ENCODE measurements around the gene PLPP6. TPM values are rescaled to one million over a fixed set of nuclear protein-coding genes. Genes with fewer than 3 reads are reported as not detected.

The PLPP6 gene
- total and polyA plus RNA-seq, 5 experiments from 2014 or later = 4.9 to 23.6 (median 6.1) TPM

DNA sequence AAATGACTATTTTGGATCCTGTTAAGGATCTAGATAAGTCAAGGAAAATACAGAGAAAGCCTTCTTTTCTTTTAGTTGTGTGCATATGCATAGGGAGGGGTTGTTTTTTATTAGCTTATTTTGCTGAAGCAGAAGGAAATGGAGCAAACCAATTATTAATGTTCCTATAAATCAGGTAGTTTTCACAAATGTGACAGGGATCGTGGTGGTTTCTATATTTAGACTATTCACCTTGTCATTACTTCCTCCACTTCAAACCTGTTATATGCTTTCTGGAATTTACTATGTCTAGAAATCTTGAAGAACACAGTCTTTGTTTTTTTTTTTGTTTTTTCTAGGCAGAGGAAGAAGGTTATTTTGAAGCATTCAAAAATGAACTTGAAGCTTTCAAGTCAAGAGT, 39.4 kb downstream of the PLPP6 start:
- Mint-ChIP-seq H3K27ac (peak overlapping the region in 7 of 10 donors; percentile 0 to 82 (median 36)), H3K27me3 (no peaks in the 10 kb centered on the region), H3K36me3 (peaks cover 0 to 84% (median 13%) of the 10 kb centered on the region in 3 donors), H3K4me3 (no peak overlapping the region), H3K9me3 (no peaks in the 10 kb centered on the region), H3K4me1 (peaks cover 7 to 22% (median 9%) of the 10 kb centered on the region in 4 donors)
- ATAC-seq = no peak
- DNase-seq = no peak
- POLR2A ChIA-PET = interaction anchor here (0.7 kb wide), 1 partner anchor 14 kb away, joined by 3 read pairs; no protein-coding TSS in a partner anchor

- ATAC-seq = no peak
- H3K36me3 Mint-ChIP-seq = peaks cover 0 to 81% (median 13%) of the 10 kb centered on the region in 3 donors
- no peaks in the 10 kb centered on the region for H3K9me3 Mint-ChIP-seq
- DNase-seq = no peak
- no peaks in the 10 kb centered on the region for H3K27me3 Mint-ChIP-seq
- no peak overlapping the region for H3K4me3 Mint-ChIP-seq
- POLR2A ChIA-PET = no interaction called here
- peaks cover 7 to 20% (median 10%) of the 10 kb centered on the region in 4 donors for H3K4me1 Mint-ChIP-seq
- H3K27ac Mint-ChIP-seq = peak overlapping the region in 3 of 10 donors; percentile 30 to 61 (median 60)
Measured at GRCh38 chr9:4704129-4704528, 42.0 kb downstream of the PLPP6 start.

DNA sequence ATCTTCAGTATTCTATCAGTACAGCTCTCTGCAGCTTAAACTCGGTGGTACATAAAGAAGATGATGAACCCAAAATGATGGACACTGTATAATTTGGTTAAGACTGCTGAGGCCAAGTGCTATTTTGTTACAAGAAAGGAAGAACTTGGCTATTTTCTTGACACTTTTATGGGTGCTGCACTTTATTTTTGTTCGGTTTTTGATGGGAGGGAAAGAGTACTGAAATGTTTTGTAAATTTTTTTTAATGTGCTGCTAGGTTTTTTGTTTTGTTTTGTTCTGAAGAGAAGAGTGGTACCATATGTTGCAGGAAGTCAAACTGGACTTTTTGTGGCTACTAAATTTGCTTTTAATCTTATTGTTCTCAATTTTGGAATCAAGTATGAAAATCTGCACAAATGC, 43.9 kb downstream of the PLPP6 start:
- no peak for ATAC-seq
- H3K27ac Mint-ChIP-seq = peak overlapping the region; percentile 7 to 84 (median 56)
- H3K36me3 Mint-ChIP-seq = peaks cover 0 to 84% (median 12%) of the 10 kb centered on the region in 3 donors
- POLR2A ChIA-PET = no interaction called here
- no peak for DNase-seq
- no peaks in the 10 kb centered on the region for H3K27me3 Mint-ChIP-seq
- H3K9me3 Mint-ChIP-seq = no peaks in the 10 kb centered on the region
- peaks cover 6 to 18% (median 9%) of the 10 kb centered on the region in 4 donors for H3K4me1 Mint-ChIP-seq
- no peak overlapping the region for H3K4me3 Mint-ChIP-seq

- H3K36me3 Mint-ChIP-seq = peaks cover 0 to 84% (median 11%) of the 10 kb centered on the region in 3 donors
- POLR2A ChIA-PET = interaction anchor here (0.6 to 1.4 kb wide), 4 partner anchors 28 to 247 kb away, joined by 4 to 6 read pairs (median 5); partner anchors contain the start of genes AK3 and CDC37L1
- no peak for ATAC-seq
- H3K4me1 Mint-ChIP-seq = peaks cover 0 to 11% (median 6%) of the 10 kb centered on the region in 4 donors
- H3K4me3 Mint-ChIP-seq = no peak overlapping the region
- no peak for DNase-seq
- no peaks in the 10 kb centered on the region for H3K27me3 Mint-ChIP-seq
- H3K9me3 Mint-ChIP-seq = no peaks in the 10 kb centered on the region
- H3K27ac Mint-ChIP-seq = peak overlapping the region in 8 of 10 donors; percentile 4 to 79 (median 19)
Measured at GRCh38 chr9:4706971-4707622, 45.0 kb downstream of the PLPP6 start.

DNA sequence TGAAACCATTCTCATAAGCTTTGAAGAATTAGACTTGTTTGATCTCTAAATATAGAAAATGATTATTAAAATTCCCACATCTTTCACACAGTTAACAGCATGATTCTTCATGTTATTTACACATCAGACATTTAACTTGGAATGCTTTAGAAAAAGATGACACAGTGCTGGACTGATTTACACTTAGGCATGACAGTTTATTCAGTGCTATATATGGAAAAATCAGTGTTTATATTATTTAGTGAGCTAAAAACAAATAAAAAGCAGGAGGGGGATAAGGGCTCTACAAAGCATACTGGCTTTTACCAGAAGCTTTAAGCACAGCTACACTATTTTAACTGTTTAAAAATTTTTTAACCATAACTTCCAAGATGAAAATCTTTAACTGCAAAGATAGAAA, 47.3 kb downstream of the PLPP6 start:
- no peak for ATAC-seq
- Mint-ChIP-seq H3K27ac (peak overlapping the region in 7 of 10 donors; percentile 29 to 81 (median 56)), H3K36me3 (peaks cover 0 to 74% (median 7%) of the 10 kb centered on the region in 3 donors), H3K27me3 (no peaks in the 10 kb centered on the region), H3K9me3 (no peaks in the 10 kb centered on the region), H3K4me1 (peaks cover 0 to 11% (median 7%) of the 10 kb centered on the region in 4 donors), H3K4me3 (no peak overlapping the region)
- no peak for DNase-seq
- POLR2A ChIA-PET = interaction anchor here (0.7 to 0.9 kb wide), 2 partner anchors 31 to 283 kb away, joined by 3 read pairs; partner anchors contain the start of gene AK3

DNA sequence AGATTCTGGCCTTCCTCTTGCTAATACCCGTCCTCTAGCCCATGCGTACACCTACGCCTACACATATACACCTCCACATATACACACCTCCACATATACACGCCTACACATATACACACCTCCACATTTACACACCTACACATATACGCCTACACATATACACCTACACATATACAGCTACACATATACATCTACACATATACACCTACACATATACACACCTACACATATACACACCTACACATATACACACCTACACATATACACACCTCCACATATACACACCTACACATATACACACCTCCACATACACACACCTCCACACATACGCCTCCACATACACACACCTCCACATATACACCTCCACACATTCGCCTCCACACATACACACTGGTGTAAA, 51.8 kb downstream of the PLPP6 start:
- POLR2A ChIA-PET = no interaction called here
- H3K4me3 Mint-ChIP-seq = no peak overlapping the region
- H3K4me1 Mint-ChIP-seq = peaks cover 0 to 5% (median 0%) of the 10 kb centered on the region in 4 donors
- ATAC-seq (no peak), DNase-seq (no peak)
- no peaks in the 10 kb centered on the region for H3K9me3 Mint-ChIP-seq
- H3K27ac Mint-ChIP-seq = peak overlapping the region in 5 of 10 donors; percentile 8 to 75 (median 56)
- H3K27me3 Mint-ChIP-seq = no peaks in the 10 kb centered on the region
- peaks cover 0 to 84% (median 12%) of the 10 kb centered on the region in 3 donors for H3K36me3 Mint-ChIP-seq

- peaks cover 0 to 83% (median 12%) of the 10 kb centered on the region in 3 donors for H3K36me3 Mint-ChIP-seq
- H3K27me3 Mint-ChIP-seq = no peaks in the 10 kb centered on the region
- H3K4me1 Mint-ChIP-seq = peaks cover 0 to 5% (median 0%) of the 10 kb centered on the region in 4 donors
- POLR2A ChIA-PET = interaction anchor here (0.7 kb wide), 1 partner anchor 60 kb away, joined by 4 read pairs; no protein-coding TSS in a partner anchor
- peak overlapping the region in 5 of 10 donors; percentile 8 to 75 (median 31) for H3K27ac Mint-ChIP-seq
- no peak for DNase-seq
- no peaks in the 10 kb centered on the region for H3K9me3 Mint-ChIP-seq
- H3K4me3 Mint-ChIP-seq = no peak overlapping the region
- no peak for ATAC-seq
Measured at GRCh38 chr9:4714266-4715016, 52.3 kb downstream of the PLPP6 start.

Other genes starting within 250 kb of the PLPP6 start
- not detected for gene SLC1A1, start 171.8 kb upstream of the PLPP6 start, total RNA-seq
- gene SLC1A1, start 171.8 kb upstream of the PLPP6 start, polyA plus RNA-seq = not detected
- 1 to 10 TPM; 5.2 to 5.8 TPM for gene SPATA6L, start 4.2 kb downstream of the PLPP6 start, total RNA-seq
- 1 to 10 TPM in 2 of 3 donors, not detected in 1; 1.5 to 2.6 TPM for gene SPATA6L, start 4.2 kb downstream of the PLPP6 start, polyA plus RNA-seq
- 10 to 100 TPM; 28.7 to 29.5 TPM for gene CDC37L1, start 17.3 kb downstream of the PLPP6 start, total RNA-seq
- gene CDC37L1, start 17.3 kb downstream of the PLPP6 start, polyA plus RNA-seq = 10 to 100 TPM; 18.5 to 19.2 (median 19.1) TPM
- gene AK3, start 78.9 kb downstream of the PLPP6 start, total RNA-seq = 10 to 100 TPM; 29.0 to 37.4 TPM
- gene AK3, start 78.9 kb downstream of the PLPP6 start, polyA plus RNA-seq = 10 to 100 TPM; 41.6 to 58.8 (median 46.1) TPM
- 10 to 100 TPM; 26.1 to 28.3 TPM for gene RCL1, start 130.7 kb downstream of the PLPP6 start, total RNA-seq
- 10 to 100 TPM; 18.7 to 22.2 (median 20.2) TPM for gene RCL1, start 130.7 kb downstream of the PLPP6 start, polyA plus RNA-seq